Measurements from ENCODE around the gene RBBP9.

The RBBP9 gene

GRCh38 chr20:18466894-18467730, 29.9 kb downstream of the RBBP9 start, which contains the start of the genes DZANK1 and POLR3F:
DZANK1 (minus strand) TSS chr20:18467030; CDS start chr20:18465358, 1,672 bp downstream.
POLR3F (plus strand) TSS chr20:18467390; CDS start chr20:18467507, 117 bp downstream.
- Mint-ChIP-seq H3K27me3 (ENCODE audit: low read depth) (no peaks in the 10 kb centered on the region), H3K36me3 (ENCODE audit: low read depth) (peaks cover 5% of the 10 kb centered on the region), H3K27ac (peak within 1 kb of the TSS; percentile 93), H3K4me3 (peak within 1 kb of the TSS; percentile 99), H3K4me1 (ENCODE audit: low read depth) (peaks cover 13% of the 10 kb centered on the region), H3K9me3 (no peaks in the 10 kb centered on the region)

- H3K27ac Mint-ChIP-seq: peak overlapping the region; percentile 93
- H3K4me1 Mint-ChIP-seq (ENCODE audit: low read depth): peaks cover 13% of the 10 kb centered on the region
- peak overlapping the region; percentile 99 for H3K4me3 Mint-ChIP-seq
- H3K27me3 Mint-ChIP-seq (ENCODE audit: low read depth): no peaks in the 10 kb centered on the region
- H3K9me3 Mint-ChIP-seq: no peaks in the 10 kb centered on the region
- peaks cover 5% of the 10 kb centered on the region for H3K36me3 Mint-ChIP-seq (ENCODE audit: low read depth)
Observed at GRCh38 chr20:18466574-18466893, 30.5 kb downstream of the RBBP9 start.

- H3K9me3 Mint-ChIP-seq: no peaks in the 10 kb centered on the region
- H3K4me3 Mint-ChIP-seq: peak overlapping the region; percentile 99
- H3K4me1 Mint-ChIP-seq (ENCODE audit: low read depth): peaks cover 13% of the 10 kb centered on the region
- H3K27ac Mint-ChIP-seq: no peak overlapping the region
- H3K27me3 Mint-ChIP-seq (ENCODE audit: low read depth): no peaks in the 10 kb centered on the region
- peaks cover 5% of the 10 kb centered on the region for H3K36me3 Mint-ChIP-seq (ENCODE audit: low read depth)
Observed at GRCh38 chr20:18465536-18466200, 31.4 kb downstream of the RBBP9 start.

GRCh38 chr20:18456600-18456999, 40.4 kb downstream of the RBBP9 start:
- Mint-ChIP-seq H3K4me3 (no peak overlapping the region), H3K4me1 (ENCODE audit: low read depth) (no peaks in the 10 kb centered on the region)

GRCh38 chr20:18443886-18444285, 53.1 kb downstream of the RBBP9 start:
- H3K4me3 Mint-ChIP-seq: no peak overlapping the region

More at GRCh38 chr20:18456600-18456999, 40.4 kb downstream of the RBBP9 start:
- H3K27me3 Mint-ChIP-seq (ENCODE audit: low read depth): no peaks in the 10 kb centered on the region
- H3K9me3 Mint-ChIP-seq: peaks cover 4% of the 10 kb centered on the region
- no peak overlapping the region for H3K27ac Mint-ChIP-seq
- no peaks in the 10 kb centered on the region for H3K36me3 Mint-ChIP-seq (ENCODE audit: low read depth)

GRCh38 chr20:18440403-18440802, 56.6 kb downstream of the RBBP9 start:
- peaks cover 6% of the 10 kb centered on the region for H3K4me1 Mint-ChIP-seq (ENCODE audit: low read depth)
- no peaks in the 10 kb centered on the region for H3K36me3 Mint-ChIP-seq (ENCODE audit: low read depth)
- no peak overlapping the region for H3K27ac Mint-ChIP-seq
- no peaks in the 10 kb centered on the region for H3K9me3 Mint-ChIP-seq
- H3K27me3 Mint-ChIP-seq (ENCODE audit: low read depth): no peaks in the 10 kb centered on the region
- no peak overlapping the region for H3K4me3 Mint-ChIP-seq

More at GRCh38 chr20:18443886-18444285, 53.1 kb downstream of the RBBP9 start:
- Mint-ChIP-seq H3K4me1 (ENCODE audit: low read depth) (no peaks in the 10 kb centered on the region), H3K36me3 (ENCODE audit: low read depth) (no peaks in the 10 kb centered on the region), H3K27ac (no peak overlapping the region), H3K27me3 (ENCODE audit: low read depth) (no peaks in the 10 kb centered on the region), H3K9me3 (no peaks in the 10 kb centered on the region)

GRCh38 chr20:18436847-18437246, 60.2 kb downstream of the RBBP9 start:
- peaks cover 6% of the 10 kb centered on the region for H3K4me1 Mint-ChIP-seq (ENCODE audit: low read depth)

More at GRCh38 chr20:18436847-18437246, 60.2 kb downstream of the RBBP9 start:
- Mint-ChIP-seq H3K9me3 (no peaks in the 10 kb centered on the region), H3K27ac (no peak overlapping the region), H3K27me3 (ENCODE audit: low read depth) (no peaks in the 10 kb centered on the region), H3K36me3 (ENCODE audit: low read depth) (no peaks in the 10 kb centered on the region), H3K4me3 (no peak overlapping the region)
